HG03354 (cell line): ENCODE measurements around the gene DHRS4.

Source experiments
- ATAC-seq: cut with Tn5 transposase; IDR thresholded peaks from one replicate; pipeline ENCODE4 v1.9.1; 2021; ENCODE audit warnings: mild to moderate bottlenecking; ENCODE audit not compliant: unreplicated experiment, poor library complexity, severe bottlenecking

Gene DHRS4

DNA sequence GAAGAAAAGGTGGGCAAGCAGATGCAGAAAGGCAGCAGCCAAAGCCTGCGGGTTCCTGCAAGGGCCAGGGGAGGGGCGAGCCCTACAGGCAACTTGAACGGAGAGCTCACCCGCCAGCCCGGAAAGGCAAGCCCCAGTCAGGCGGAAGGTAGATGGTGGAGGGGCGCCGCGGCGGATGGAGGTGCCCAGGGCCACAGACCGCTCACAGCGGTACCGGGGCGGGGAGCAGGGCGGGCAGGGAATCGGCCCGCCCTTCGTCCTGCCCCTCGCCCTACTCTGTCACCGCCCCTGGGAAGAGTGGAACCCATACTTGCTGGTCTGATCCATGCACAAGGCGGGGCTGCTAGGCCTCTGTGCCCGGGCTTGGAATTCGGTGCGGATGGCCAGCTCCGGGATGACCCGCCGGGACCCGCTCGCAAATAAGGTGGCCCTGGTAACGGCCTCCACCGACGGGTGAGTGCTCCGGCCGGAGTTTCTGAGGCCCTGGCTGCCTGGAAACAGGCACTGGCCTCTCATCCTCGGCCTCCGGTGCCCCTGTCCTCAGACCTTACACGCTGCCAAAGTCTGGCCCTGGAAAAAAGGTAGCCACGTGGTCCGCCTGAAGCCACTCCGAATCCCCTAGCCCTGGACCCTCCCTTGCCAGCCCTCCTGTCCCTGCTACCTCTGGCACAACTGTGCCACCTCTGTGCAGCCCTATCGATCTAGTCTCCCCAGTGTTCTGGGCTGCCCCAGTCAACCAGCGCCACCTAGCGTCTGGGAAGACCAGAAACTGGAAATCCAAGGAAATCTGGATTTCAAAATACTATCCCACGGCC, at the start of gene DHRS4:
DHRS4 (plus strand) TSS at position 307 of the 815 bp plus-strand sequence; CDS start at position 326, 19 bp downstream.
- peak; percentile 86 for ATAC-seq

DNA sequence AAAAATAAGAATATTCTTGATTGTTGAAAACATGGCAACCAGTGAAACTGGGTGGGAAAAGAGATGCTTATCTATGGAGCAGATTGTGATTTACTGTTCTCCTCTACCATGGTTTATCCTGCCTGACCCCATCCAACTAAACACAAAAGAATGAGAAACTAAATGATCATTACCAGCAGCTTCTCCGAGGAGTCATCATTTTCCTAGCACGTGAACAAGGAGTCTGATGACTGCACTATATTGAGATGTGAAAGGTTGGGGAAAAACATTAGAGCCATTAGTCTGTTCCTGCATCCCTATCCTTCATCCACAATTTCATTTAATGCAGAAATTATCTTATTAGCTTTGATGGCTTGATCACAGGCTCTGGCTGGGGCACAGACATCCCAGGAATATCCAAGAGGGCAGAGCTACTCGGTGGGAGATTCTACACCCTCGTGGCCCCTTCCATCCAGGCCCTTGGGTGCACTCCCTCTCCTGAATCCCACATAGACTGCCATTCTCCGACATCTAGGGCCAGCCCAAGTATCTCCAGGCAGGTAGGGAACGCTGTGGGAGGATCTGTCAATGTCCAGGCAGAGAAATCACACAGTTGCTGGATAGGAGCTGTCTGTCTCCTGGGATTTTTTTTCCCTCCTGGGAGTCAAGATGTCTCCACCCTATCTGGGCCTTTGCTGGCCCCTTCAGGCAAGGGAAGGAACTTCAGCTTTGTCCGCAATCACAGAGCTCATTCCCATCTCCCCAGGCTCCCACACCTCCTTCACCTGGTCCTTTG, 43.3 kb upstream of the DHRS4 start:
- no peak for ATAC-seq

DNA sequence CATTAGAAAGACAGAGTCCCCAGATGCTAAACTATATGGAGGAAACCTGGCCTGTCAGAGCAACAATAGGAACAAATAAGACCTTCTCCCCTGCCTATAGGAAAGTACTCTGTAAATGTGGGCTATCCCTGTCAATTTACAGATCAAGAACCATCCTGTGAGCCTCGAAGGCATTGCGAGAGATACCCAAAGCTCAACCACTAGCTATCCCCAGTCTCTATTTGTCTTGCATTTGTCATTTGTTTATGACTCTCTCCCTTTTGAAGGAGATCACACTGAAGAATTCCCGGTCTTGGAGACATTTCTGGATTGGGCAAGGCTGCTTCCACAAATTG, 42.7 kb upstream of the DHRS4 start:
- ATAC-seq: no peak

DNA sequence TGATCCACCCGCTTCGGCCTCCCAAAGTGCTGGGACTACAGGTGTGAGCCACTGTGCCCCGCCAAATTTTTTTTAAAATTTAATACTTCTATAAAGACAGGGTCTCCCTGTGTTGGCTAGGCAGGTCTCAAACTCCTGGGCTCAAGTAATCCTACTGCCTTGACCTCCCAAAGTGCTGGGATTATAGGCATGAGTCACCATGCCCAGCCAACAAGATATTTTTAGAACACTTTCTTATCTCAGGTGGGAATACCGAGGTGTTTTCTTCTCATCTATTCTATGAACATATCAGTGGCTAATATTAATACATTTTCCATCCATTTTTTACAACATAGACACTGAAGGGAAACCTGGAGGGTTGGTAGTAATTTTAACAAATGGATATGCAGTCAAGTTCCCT, 38.0 kb upstream of the DHRS4 start:
- ATAC-seq: no peak

DNA sequence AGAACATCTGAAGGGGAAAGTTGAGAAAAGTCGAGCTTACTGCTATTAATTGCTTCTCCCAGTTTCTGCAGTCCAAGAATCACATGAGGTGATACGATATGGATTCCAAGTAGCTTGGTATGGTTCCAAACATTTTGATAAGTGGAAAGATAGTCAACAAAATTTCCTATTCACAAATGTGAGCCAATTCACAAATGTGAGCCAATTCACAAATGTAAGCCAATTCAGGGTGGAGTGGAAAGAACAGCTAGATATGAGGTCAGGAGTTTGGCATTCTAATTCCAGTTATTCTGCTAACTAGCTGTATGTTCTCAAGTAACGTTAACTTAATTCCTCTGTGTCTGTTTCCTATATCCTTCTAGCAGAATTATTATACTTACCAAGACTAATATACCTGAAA, 37.6 kb upstream of the DHRS4 start:
- no peak for ATAC-seq

DNA sequence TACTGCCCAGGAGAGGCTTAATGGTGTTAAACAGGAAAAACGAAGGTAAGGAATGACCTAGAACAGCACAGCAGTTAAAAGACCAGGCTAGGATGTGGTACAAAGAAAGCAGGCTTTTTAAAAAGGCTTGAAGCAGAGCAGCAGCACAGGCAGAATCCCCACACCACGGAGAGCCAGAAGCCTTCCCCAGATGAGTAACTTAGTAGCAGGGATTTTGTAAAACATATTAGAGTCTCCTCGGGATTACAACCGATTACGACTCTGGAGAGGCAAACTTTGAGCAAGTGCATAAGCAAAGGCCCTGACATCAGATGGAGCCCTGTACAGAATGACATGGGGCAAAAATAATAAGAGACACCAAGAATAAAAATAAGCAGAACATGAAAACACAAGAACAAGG, 37.1 kb upstream of the DHRS4 start:
- no peak for ATAC-seq

DNA sequence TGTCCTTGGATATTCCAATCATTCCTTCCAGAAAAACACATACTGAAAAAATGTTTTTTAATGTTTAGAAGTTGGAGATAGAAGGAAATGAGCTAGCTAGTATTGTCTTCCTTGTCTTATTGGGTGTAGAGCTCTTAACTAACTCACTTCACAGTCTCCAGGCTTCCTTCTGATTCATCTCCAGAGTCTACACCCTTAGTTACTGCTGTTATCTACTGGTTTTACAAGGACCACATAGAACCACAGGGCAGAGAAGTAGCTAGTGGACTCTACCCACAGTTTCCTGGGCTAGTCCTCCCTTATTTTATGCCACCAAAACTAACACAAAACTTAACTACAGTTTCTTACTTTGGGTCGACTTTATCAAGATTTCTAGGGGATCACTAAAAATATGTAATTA, 31.0 kb upstream of the DHRS4 start:
- no peak for ATAC-seq

DNA sequence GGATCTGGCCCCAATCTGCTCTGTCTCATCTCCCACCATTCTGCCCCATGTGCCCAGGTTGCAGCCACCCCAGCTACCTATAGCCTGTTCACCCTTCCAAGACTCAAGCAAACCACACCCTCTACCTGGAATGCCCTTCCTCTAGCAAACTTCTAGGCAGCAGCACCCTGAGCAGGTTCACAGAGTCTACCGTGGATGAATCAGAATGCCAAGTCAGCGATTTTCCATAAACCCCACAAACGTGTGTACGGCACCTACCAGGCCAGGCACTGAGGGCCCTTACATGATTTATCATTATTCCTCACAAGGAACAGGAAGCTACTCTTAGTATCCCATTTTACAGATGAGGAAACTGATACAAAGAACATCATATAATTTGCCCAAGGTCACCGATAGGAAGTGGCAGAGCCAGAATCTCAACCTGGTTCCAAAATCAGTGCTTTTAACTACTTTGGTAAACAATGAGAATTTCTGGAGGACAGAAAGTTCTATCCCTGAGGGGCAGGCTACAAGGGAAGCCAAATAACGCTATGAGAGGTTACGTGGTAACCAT, 28.0 kb upstream of the DHRS4 start:
- ATAC-seq: no peak

DNA sequence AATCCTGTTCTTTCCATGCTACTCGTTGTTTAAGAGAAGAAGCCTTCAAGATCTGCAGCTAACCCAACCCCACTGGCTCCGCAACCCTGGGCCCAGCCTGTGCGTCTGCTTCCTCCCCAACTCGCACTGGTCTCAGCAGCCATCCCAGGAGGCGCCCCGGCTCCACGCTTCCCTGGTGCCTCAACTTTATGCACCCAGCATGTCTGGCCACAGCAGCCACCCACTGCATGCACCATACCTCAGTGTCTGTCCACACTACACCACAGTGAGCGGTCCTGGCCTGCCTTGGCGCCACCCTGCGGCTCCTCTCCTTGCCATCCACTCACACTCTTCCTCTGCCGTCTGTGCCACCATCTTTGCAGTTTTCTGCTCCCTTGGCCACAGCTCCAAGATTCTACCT, 27.0 kb upstream of the DHRS4 start:
- no peak for ATAC-seq

DNA sequence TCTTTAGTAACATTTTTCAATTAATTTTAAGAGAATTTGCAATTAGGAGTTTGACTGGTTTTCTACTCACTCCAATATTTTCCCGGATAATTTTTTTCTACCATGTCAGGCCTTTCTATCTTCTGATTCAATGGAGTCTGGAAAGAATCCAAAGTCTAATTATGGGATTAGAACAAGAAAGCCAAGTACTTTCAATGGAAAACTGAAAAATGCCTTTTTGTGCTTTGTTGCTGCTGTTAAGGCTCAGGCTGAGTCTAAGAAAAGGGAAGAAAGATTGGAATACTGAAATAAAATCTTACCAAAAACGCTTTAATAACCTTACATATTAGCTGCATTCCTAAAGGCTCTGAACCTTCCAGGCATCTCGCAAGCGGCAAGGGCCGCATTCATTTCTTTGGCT, 24.4 kb upstream of the DHRS4 start:
- no peak for ATAC-seq

DNA sequence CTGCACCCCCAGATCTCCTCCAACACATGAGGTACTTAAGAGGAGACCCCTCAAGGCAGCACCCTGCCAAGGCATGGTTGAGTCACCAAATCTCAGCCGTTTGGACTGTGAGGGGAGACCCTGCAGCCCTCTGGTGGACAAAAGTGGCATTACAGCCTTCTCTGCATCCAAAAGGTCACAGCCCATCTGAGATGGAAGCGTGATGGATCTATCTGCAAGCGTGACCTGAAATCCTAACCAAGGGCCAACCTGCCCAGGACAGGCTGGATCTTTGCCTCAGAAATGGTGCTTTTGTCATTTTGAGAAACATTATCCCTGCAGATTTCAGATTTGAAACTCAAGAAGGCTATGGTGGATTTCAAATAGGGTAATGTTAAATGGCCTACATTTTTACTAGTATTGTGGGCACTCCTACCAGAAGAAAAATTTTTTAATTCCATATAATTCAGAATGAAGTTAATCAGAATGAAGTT, 23.7 kb upstream of the DHRS4 start:
- ATAC-seq: peak; percentile 78

DNA sequence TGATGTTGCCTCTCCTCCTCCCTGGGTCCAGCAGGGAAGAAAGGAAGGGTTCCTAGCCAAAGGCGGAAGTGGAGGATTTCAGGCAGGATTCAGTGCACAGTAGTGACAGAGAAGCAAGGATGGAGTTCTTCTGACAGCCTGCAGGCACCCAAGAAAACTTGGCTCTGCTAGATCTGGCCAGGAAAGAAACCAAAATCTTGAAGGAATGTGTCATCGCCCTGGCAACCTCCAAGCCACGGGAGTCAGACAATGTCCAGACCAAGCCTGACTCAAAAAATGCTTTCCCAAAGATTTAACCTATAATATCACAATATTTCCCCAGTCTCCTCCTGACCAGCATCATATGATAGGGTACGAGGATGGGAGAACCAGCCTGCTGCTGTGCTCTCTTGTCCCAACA, 22.8 kb upstream of the DHRS4 start:
- ATAC-seq: no peak

DNA sequence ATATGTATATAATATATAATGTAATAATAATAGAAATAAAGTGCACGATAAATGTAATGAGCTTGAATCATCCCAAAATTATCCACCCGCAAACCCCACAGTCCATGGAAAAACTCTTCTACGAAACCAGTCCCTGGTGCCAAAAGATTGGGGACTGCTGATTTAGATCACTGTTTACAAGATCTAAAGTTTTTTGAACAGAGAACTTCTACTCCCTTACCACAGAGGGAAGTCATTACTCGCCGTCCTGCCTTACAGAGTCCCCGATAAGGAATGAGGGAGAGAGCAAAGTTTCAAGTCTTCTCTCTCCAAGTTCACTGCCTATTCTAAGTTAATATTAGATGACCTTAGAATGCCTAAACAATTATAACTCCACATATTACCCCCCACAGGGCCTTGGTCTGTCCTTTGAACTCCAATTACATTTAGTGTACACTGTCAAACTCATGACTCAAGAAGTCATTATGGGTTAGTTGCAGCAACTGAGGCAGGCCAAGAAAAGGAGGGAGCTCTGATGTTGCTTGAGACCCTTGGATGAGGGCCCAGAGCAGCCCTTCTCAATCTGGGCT, 21.8 kb upstream of the DHRS4 start:
- no peak for ATAC-seq

DNA sequence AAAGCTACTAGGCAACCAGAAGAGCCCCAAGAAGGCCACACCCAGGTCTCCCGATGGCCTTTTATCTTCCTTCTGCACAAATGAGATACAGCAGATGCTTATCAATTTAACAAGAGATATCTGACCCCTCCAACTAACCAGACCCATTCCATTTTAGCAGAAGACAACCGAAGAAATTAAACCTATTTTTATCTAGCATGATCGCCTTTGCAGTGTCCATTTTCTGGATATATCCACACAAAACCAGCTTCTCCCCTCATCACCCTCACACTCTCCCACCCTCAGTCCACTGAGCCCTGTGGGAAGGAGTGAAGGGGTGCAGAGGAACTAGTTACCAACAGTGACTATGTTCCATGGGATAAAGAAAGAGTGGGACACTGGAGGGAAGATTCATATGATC, 20.9 kb upstream of the DHRS4 start:
- ATAC-seq: no peak

DNA sequence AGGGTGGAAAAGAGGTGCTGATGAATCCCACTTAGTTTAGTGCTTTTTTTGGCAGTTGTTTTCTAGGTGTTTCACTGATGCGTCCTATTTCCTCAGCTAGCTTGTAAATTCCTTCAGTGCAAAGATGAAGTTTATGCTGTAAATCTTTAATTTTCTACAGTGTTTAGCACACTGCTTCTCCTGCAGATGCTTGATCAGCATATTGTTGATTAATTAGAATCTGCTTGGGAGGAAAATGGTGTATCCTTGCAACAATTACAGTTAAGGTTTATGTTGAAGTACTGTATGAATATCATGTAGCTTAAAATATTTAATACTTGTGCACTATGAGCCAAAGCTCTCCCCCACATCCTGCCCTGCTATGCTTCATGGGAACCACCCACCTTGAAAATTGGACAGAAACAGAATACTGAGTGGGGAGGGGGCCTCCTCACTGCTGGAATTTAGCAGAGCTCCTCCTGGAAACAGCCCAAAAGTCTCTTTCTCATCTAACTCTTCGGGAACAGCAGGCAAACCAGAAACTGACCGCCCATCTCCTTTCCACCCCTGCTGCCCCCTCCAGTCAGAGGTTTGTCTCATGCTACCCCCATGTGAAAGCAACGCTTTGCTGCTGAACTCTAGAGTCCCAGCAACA, 20.3 kb upstream of the DHRS4 start:
- no peak for ATAC-seq

DNA sequence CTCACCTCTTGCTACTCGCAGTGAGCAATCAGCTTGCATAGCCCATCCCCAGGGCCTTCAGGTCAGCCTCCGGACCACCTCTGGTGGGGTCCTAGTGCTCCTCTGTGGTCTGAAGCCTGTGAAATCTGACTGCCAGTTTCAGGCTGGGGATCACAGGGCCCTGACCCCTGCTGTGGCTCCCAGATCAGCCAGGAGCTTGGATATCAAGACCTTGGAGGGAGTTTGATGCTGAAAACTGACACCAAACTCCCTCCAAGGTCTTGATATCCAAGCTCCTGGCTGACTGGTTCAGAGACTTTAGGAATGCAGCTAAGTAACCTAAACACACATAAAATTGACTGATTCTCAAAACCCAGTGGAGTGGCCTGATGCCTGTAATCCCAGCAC, 19.8 kb upstream of the DHRS4 start:
- no peak for ATAC-seq

DNA sequence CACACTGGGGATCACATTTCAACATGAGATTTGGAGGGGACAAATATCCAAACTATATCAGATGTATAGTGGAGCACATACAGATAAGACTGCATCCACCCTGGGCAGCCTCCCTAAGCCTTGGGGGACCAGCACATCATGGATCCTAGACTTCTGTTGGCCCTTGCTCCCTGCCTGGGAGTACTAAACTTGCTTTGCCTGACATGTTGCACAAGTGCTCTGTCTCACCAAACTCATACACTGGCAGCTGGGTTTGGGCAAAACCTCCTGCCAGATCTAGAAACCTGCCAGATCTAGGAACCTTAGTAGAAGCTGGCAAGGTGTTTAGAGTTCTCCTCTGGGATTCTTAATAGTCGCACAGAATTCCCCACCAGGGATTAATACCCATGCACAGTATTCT, 18.4 kb upstream of the DHRS4 start:
- ATAC-seq: no peak

DNA sequence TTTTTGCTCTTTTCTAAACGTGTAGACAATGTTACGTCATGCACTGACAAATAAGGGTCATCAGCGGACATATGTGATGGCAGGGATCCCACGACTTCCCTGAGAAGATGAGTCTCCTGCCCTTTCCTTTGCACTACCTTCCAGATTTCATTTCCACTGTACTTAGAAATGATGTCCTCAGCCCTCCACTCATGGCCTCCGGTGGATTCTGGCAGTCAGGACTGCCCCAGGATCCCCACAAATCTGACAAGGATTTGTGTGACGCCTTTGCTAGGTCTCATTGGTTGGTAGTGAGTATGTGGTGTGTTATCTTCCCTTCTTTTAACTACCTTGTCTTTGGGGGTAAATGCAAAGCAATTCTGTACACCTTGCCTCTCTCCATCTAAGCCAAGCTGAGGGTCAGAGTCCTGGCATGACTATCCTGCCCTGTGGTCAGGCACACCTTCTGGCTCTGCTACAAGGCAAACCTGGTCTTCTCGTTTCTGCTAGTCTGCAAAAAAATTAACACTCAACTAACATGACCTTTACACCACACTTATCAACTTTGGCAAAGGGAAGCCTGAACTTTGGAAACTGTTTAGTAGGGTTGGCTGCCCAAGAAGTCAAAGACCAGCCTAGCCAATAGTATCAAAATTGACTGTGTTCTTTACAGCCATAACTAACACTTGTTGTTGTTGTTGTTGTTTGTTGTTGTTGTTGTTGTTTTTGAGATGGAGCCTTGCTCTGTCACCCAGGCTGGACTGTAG, 17.3 kb upstream of the DHRS4 start:
- ATAC-seq: no peak

DNA sequence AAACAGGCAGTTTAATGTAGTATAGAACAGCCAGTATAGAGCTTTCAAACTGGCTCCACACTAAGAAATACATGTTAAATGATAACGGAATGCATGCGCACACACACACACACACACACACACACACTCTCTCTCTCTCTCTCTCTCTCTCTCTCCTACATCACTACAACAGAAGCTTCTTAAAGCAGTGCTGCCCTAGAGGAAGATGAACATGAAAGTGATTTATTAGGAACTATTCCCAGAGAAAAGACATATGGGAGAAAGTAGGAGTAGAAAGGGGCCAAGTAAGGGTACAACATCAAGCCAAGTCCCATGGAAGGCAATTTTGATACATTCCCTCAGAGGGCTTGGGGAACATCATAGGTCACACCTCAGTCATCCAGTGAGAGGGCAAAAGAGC, 16.4 kb upstream of the DHRS4 start:
- no peak for ATAC-seq

DNA sequence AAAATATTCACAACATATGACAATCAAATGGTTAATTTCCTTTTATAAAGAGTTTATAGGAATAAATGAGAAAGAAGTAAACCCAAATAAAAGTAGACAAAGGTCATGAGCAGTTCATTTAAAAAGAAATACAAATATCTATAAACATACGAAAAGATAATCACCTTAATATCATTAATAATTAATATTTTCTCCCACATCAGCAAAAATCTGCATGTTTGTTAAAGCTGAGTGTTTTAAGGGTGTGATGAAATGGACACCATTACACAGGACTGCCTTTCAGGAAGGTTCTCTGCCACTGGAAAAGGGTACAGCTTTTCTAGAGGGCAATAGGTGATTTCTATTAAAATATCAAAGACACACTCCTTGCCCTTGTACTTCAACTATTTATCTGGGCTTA, 14.7 kb upstream of the DHRS4 start:
- no peak for ATAC-seq
